ENCODE data around the gene TRIM14.

- no peak for TF ChIP-seq CTCF (IDR thresholded peaks at IDR 0.05)
- TF ChIP-seq POLR2A (IDR thresholded peaks at IDR 0.05) = peak in 1 of 4 donors; percentile 20
Observed at GRCh38 chr9:98146101-98146991, 27.3 kb upstream of the TRIM14 start.

All from esophagus squamous epithelium (tissue), 4 donors.